Fibroblast of the aortic adventitia (primary cell): ENCODE measurements around the gene MMAA. TPM values are rescaled to one million over a fixed set of nuclear protein-coding genes. Genes with fewer than 3 reads are reported as not detected.
"Not testable (repeated sequence)": the region's sequence is repeated elsewhere in the genome, so short reads cannot be mapped to it uniquely, and the experiment has no call there.

Experiments
- DNase-seq: peaks from one replicate; pipeline ENCODE4 v3.0.0-alpha.2; 2010; ENCODE audit warnings: low read depth
- H3K4me3 ChIP-seq: 2 replicates; pipeline ENCODE4 v1.5.1; 2011; ENCODE audit warnings: low read depth, mild to moderate bottlenecking, control low read depth, low read length, moderate library complexity
- CTCF ChIP-seq: IDR thresholded peaks from 2 replicates; pipeline ENCODE4 v1.5.1; 2011; ENCODE audit warnings: mild to moderate bottlenecking, low read length, control low read depth, inconsistent platforms; ENCODE audit not compliant: insufficient read depth
- total RNA-seq: library from RNA; depleted of rRNA; stranded (reverse); fragments of >200 nt; gene quantifications from 2 replicates; pipeline ENCODE4 v1.2.3, GENCODE V29; 2012; ENCODE audit warnings: low replicate concordance

MMAA gene
- total RNA-seq, 1 donor = 9.2 TPM

DNA sequence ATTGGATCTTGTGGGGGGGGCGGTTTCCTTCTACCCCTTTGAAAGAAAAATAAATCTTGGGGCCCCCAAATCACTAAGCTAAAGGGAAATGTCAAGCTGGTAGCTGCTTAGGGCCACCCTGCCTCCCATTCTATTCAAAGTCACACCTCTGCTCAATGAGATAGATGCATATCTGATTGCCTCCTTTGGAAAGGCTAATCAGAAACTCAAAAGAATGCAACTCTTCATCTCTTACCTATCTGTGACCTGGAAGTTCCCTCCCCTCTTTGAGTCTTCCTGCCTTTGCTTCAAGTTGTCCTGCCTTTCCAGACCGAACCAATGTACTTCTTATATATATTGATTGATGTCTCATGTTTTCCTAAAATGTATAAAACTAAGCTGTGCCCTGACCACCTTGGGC, 67.8 kb downstream of the MMAA start:
- no peak overlapping the region for H3K4me3 ChIP-seq
- no peak for TF ChIP-seq CTCF
- DNase-seq = no peak

GRCh38 chr4:145690610-145691009, 71.4 kb downstream of the MMAA start:
- no peak for DNase-seq
- H3K4me3 ChIP-seq = no peak overlapping the region
- TF ChIP-seq CTCF = no peak

- H3K4me3 ChIP-seq, DNase-seq: not testable (repeated sequence)
Measured at GRCh38 chr4:145691416-145691815, 72.2 kb downstream of the MMAA start.

DNA sequence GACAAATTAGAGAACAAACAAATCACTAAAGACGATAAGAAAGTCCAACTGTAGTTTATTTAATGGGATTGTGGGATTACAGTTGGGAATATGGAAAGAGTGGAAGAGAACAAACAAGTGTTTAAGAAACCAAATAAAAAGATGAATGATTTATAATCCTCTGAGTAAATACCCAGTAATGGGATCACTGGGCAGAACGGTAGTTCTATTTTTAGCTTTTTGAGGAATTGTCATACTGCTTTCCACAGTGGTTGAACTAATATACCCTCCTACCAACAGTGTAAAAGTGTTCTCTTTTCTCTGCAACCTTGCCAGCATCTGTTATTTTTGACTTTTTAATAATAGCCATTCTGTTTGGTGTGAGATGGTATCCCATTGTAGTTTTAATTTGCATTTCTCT, 75.7 kb downstream of the MMAA start:
- TF ChIP-seq CTCF = no peak
- DNase-seq = no peak
- no peak overlapping the region for H3K4me3 ChIP-seq

GRCh38 chr4:145697332-145697731, 78.1 kb downstream of the MMAA start:
- no peak for DNase-seq
- no peak for TF ChIP-seq CTCF
- H3K4me3 ChIP-seq = no peak overlapping the region

GRCh38 chr4:145698507-145698906, 79.3 kb downstream of the MMAA start:
- no peak for DNase-seq
- no peak for TF ChIP-seq CTCF
- no peak overlapping the region for H3K4me3 ChIP-seq

DNA sequence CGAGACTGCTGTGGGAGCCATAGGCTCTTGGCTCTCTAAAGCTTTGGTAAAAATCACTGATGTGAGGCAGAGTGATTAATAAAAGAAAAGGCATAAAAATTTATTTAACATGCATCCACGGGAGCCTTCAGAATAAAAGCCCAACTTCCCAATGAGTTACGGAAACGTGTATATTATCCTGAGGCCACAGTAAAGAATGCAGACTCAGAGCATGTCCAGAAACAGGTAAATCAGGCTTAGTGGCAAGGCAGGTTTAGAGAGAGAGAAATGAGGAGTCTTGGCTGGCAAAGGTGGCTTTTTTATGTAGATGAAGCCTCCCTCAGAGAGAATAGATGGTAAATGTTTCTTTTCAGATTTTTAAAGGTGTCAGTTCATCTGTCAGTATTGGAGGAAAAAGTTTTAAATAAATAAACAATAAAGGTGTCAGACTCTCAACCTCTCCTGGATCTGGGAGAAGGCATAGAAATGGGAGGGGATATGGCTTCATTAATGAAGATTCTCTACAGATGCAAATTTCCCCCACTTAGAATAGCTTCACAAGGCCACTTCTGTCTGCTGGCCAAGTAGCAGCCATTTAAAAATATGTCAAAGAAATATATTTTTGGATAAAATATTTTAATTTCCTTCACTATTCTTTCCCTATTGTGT, 84.8 kb downstream of the MMAA start:
- no peak for TF ChIP-seq CTCF
- H3K4me3 ChIP-seq = no peak overlapping the region

More for the DNA sequence above, 84.8 kb downstream of the MMAA start:
- DNase-seq = no peak
